GM19193 (cell line): ENCODE measurements around the gene PLET1.

ENCODE experiments used
- POLR2A ChIP-seq: IDR thresholded peaks from 4 replicates; pipeline ENCODE4 v1.6.1; 2011; ENCODE audit not compliant: insufficient read depth, insufficient read length; ENCODE audit errors: extremely low read depth

The PLET1 gene

GRCh38 chr11:112213753-112214152 lies 46.9 kb downstream of the PLET1 start:
- TF ChIP-seq POLR2A: no peak

- TF ChIP-seq POLR2A: no peak
Observed at GRCh38 chr11:112212710-112213109, 48.0 kb downstream of the PLET1 start.

GRCh38 chr11:112212290-112212689 lies 48.4 kb downstream of the PLET1 start:
- TF ChIP-seq POLR2A: no peak

GRCh38 chr11:112211536-112211935 lies 49.1 kb downstream of the PLET1 start:
- TF ChIP-seq POLR2A: no peak

- no peak for TF ChIP-seq POLR2A
Observed at GRCh38 chr11:112210890-112211289, 49.8 kb downstream of the PLET1 start.

- TF ChIP-seq POLR2A: no peak
Observed at GRCh38 chr11:112206071-112206470, 54.6 kb downstream of the PLET1 start.

GRCh38 chr11:112200252-112200651 lies 60.4 kb downstream of the PLET1 start:
- no peak for TF ChIP-seq POLR2A
